ENCODE data around the gene AP2B1.

The AP2B1 gene

DNA sequence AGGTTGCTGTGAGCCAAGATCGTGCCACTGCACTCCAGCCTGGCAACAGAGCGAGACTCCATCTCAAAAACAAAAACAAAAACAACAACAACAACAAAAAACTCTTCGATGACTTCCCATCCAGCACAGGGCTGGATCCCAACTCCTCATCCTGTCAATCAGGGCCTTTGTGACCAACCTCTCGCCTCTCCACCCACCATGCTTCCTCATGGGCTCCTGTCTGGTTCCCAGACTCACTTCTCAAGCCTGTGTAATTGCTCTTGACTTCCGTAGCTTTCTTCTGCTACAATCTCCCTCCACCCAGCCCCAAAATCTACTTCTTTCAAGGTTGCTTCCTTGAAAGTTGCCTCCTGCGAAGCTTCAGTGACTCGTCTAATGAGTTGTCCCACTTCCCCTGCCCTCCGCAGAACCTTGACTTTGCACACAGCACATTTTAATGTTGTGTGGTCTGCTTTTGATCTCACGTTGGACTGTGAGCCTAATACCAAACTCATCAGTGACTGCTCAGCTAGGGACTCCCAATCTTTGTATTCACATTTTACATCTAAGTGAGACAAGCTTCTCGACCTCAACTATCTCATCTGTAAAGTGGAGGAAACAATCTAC, 143.4 kb downstream of the AP2B1 start:
- DNase-seq (ENCODE audit: low spot score): no peak

DNA sequence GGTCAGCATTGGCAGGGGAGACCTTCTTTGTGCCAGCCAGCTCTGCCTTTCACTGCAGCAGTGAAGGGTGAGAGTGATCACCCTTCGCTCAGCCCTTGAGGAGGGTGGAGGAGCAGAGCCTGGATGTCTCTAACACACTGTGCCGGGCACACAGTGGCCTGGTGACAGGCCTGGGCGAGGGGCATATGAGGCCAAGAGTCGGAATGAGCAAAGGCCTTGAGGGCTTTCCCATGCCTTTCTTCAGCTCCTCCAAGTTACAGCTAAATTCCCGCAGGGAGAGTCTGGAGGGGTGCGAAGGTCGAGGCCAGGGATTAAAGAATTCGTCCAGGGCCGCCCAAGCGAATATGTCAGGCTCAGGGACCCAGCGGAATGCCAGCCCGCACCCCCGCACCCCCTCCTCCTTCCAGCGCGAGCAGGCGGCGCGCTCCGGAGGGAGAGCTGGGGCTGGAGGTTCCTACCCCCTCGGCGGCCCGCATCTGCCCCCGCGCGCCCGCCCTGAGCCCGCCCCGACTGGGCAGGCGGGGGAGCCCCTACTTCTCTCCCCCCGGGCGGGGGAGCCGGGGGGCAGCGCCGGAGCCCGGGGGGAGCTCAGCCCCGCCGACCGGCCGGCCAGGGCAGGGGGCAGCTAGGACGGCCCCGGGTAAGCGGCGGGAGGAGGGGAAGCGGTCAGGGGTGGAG, 144.3 kb downstream of the AP2B1 start, which contains the start of gene RASL10B:
Gene RASL10B, plus strand, starts transcription at position 401 of the 678 bp plus-strand sequence. CDS start 3,546 bp downstream, outside the sequence.
- DNase-seq (ENCODE audit: low spot score): peak; percentile 63

DNA sequence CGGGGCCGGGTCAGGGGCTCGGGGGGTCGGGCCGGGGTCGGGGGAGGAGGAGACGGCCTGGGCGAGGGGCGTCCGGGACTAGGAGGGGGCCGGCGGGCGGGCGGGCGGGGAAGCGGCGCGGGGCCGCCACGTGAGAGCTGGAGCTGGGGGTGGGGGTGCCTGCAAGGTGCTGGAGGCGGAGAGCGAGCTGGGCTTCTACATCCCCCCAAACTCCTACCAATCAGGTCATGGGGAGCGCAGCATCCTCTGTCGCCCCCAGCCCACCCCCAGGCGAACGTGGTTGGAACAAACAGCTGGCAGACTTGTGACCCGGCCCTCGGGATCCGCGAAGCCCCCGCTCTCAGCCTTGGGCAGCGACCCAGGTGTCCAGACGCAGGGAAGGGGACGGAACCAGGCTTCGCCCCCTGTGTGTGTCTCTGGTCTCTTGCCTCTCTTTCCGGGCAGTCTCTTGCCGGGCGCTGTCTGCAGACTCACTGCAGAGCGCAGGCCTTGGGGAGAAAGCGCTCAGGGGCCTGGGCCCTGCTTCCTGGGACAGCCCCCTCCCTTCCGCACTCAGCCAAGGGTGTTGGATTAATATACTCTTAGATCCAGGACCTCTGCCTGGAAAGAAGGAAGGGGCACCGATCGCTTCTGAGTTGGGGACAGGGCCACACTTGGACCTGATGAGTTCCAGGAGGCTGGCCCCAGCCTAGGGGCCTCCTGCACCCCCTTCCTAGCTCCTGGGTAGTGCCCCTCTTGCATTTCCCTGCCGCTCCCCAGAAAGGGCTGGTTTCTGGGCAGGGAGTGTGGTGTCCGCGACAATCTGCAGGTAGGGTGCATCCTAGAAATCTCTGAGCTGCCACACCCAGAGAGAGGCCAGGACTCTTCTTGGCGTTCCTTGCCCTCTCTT, 145.0 kb downstream of the AP2B1 start:
- DNase-seq (ENCODE audit: low spot score): no peak

DNA sequence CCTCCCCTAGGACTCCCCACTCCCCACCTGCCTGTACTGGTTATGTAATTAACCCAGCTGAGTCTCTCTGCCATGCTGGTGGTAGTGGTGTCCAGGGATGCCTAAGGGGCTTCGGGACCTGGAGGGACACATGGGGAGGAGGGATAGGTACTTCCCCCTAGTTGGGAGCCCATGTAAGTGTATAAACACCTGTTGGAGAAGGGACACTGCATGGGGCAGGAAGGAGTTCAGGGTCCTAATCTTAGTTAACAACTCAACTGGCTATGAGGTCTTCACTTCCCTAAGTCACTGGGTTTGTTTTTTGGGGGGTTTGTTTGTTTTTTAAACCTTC, 145.6 kb downstream of the AP2B1 start:
- DNase-seq (ENCODE audit: low spot score): no peak

DNA sequence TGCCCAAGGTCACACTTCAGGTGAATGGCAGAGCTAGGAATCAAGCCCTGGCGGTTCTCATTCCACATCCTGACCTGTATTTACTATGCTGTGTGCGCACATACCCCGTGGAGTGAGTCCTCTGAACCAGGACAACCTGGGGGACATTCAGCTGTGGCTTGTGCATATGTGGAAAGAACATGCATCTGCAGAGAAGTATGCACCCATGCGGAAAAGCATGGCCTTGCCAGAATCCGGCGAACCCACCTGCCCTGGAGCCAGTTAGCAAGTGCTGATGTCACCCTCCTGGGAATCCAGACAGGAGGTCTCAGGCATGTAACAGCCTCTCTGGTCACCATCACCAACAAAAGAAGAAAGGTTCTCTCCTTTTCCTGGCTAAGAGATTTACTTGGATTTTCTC, 146.2 kb downstream of the AP2B1 start:
- no peak for DNase-seq (ENCODE audit: low spot score)

DNA sequence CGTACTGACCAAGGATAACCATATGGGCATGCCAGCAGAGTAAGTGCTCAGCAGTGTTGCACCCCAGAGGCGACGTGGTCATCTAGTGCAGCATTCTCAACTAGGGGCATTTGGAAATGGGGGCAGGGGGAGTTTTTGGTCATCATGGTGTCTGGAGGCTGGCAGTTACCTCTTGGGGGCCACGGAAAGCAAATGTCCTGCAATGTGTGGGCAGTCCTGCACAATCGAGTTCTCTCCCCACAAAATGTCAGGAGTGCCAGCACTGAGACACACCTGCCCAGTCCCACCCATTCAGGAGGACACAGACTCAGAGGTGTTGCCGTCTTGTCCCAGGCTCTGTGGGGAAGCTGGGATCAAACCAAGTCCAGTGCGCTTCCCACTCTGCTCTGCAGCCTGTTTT, 147.3 kb downstream of the AP2B1 start:
- DNase-seq (ENCODE audit: low spot score): no peak

DNA sequence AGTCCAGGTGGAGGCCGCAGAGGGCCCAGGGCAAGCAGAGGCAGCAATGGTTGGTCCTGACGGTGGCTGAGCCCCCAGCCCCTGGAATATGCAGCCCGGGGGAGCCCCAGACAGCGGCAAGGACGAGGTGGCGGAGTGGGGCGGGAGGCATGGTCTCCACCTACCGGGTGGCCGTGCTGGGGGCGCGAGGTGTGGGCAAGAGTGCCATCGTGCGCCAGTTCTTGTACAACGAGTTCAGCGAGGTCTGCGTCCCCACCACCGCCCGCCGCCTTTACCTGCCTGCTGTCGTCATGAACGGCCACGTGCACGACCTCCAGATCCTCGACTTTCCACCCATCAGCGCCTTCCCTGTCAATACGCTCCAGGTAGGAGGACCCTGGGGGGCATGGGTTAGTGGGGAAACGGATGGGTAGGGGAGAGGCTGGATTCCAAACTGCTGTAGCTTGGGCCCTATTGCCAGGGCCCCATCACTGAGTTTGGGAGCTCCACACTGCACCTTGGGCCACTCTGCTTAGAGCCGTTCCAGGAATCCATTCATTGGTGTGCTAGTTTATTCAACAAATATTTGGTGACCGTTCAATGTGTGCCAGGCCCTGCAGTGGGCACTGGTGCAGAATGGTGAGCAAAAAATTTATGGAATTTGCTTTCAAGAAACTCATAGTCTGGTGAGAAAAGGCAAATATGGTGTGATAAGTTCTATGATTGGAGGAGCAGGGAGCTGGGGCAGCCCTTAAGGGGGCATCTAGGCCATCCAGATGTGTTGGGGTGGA, 148.1 kb downstream of the AP2B1 start:
- DNase-seq (ENCODE audit: low spot score): no peak

DNA sequence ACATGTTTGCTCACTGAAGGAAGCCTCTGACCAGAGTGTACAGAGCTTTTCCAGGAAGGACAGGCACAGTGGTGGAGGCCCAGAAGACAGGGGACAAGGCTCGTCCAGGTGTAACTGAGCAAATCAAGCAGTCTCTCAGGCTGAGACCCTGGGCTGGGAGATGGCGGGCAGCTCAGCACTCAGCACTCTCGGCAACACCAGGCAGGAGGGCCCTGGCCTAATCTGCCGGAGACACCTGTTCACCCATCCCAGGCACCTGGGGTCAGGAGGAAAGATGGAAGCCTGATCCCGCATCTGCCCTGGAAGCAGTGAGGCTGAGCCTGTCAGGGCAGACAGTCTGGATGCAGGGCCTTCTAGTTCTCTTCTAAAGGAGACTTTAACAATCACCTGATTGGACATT, 149.1 kb downstream of the AP2B1 start:
- no peak for DNase-seq (ENCODE audit: low spot score)

DNA sequence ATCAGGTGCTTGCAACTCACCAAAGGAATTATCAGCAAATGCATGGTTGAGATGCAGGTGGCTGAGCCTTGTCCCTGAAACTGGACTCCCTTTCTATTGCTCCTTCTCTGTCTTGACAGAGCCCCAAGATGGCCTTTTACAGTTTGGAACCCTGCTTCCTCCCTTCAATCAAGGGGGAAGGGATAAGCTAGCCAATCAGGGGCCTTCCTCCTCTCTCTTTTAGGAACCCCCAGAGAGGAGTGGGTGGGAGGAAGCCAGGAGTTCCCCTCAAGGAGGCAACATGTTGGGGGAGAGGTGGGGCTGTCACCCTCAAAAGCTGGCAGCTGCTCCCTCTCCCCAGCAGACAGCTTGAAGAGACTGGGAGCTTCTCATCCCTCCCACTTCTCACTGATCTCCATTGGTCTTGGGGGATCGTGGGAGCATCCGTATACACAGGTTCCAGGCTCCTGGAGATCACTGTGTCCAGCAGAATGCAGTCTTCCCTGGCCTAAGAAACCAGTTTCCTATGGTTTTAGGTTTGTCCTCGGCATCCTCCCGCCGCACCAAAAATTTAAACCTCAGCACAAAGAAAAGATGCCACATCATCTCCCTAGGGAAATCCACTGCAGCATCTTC, 151.5 kb downstream of the AP2B1 start:
- no peak for DNase-seq (ENCODE audit: low spot score)

DNA sequence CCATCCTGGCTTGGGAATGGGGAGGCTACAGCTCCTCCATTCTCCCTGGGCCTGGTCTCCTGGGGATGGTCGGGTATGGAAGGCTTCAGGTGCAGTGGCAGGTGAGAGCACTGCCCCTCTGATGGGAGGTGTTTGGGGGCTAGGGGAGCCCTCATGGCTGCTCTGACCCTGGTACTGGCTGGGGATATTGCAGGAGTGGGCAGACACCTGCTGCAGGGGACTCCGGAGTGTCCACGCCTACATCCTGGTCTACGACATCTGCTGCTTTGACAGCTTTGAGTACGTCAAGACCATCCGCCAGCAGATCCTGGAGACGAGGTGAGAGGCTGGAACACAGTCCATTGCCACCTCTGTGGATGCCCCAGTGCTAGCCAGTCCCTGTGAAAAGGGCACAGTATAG, 153.1 kb downstream of the AP2B1 start:
- DNase-seq (ENCODE audit: low spot score): no peak

DNA sequence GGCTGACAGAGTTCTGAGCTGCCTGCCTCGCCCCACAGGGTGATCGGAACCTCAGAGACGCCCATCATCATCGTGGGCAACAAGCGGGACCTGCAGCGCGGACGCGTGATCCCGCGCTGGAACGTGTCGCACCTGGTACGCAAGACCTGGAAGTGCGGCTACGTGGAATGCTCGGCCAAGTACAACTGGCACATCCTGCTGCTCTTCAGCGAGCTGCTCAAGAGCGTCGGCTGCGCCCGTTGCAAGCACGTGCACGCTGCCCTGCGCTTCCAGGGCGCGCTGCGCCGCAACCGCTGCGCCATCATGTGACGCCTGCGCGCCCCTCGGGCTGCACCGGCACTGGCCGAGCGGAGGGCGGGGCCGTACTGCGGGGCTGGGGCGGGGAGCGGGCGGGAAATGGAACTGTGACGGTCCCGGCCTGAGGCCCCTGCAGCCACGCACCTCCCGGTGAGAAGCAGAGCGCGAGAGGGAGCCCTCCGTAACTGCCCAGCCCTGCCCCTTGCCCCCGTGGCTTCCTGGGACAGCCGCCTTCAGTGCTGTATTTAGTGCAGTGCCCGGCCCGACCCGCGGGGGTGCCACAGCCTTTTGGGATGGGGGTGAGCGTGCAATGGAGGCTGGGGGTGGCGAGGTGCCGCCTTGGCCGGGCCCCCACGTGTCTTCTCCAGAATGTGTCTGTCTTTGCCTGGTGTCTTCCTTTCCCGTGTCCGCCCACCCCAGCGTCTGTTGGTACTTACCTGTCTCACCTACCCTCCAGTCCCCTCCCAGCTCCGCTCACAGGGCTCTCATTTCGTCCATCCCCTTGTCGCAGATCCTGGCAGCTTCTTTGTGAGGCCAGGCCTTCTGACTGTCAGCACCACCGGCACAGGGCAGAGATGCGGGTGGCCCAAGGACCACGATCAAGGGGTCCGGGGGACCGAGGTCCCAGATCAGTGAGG, 154.1 kb downstream of the AP2B1 start:
- no peak for DNase-seq (ENCODE audit: low spot score)

DNA sequence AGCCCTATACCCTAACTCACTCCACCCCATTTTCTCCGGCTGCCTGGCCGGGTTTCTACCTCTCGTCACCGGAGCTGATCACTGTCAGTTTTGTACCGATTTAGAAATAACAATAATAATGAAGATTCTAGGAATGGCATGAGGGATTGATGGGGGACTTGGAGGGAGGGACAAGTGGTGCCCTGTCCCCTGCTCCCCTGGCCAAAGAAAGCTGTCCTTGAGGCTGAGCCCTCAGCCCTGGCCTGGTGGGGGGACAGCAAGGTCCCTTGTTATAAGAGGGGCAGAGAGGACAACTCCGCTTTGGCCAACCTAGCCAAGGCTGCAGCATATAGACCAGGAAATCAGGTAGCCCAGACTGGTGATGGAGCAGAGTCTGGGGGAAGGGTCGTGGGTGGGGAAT, 155.4 kb downstream of the AP2B1 start:
- DNase-seq (ENCODE audit: low spot score): no peak

DNA sequence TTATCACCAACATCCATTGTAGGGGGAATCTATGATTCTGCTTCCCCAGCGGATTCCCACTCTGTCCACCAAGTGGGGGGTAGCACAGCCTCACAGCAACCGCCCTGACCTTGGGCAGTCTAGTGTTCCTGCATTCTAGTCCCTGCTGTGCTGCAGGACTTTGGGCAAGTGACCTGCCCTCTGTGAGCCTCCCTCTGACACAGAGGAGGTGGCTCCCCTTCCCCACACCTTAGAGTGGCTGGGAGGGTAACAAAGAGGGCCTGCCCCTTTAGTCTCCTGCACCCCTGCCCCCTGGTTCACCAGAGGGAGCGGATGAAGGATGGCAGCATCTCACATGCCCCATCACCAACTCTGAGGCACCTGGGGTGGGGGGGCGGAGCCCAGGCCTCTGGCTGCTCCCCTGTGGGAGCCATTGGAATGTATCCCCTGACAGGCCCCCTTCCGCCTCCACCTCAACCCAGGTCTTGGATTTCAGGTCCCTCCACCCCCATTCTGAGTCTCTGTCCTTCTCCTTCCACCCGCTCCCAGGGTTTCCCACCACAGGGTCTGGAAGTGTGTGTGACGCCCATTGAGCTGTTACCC, 155.9 kb downstream of the AP2B1 start:
- DNase-seq (ENCODE audit: low spot score): no peak

DNA sequence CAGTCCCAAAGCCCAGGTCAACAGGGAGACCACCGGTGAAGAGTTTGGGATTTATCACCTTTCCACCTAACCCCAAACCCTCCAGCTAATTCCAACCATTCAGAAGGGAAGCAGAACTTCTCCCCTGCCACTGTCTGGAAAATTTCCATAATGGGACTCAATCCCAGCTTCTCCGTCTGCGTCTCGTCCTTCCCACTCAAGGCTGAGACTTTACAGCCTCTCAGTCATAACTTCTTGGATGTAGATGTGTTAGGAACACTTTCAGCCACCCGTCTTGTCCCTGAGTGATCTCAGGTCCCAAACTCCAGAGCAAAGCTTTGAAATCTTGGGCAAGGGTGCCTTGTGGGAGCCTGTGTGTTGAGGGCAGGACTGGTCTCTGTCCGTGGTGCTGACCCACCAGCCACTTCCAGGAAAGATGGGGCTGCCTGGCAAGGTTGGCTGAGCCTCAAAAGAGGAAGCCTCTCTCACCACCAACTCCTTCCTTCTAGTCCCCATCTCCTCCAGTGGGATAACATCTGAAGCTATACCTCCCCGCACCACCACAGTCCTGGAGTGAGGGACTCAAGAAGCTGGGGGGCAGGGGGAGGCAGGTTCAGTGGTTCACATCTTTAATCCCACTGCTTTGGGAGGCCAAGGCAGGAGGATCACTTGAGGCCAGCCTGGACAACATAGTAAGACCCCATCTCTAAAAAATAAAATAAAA, 156.7 kb downstream of the AP2B1 start:
- DNase-seq (ENCODE audit: low spot score): peak; percentile 35

DNA sequence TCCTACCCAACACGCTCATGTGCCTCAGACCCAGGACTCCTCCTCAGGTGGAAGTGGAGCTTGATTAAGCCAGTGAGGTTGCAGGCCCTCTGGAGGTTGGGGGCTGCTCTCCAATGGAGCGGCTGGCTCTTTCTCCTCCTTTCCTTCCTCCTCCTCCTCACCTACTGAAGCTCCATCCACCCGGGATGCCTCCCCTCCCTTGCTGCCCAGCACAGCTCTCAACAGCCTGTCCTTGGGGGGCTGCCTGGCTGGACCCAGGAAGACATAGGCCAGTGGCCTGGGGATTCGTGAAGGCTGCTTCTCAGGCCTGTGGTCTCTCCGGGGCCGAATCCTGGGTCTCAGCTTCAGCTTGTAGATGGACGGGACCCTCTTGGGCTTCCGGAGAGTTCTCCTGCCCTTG, 157.7 kb downstream of the AP2B1 start:
- DNase-seq (ENCODE audit: low spot score): no peak

DNA sequence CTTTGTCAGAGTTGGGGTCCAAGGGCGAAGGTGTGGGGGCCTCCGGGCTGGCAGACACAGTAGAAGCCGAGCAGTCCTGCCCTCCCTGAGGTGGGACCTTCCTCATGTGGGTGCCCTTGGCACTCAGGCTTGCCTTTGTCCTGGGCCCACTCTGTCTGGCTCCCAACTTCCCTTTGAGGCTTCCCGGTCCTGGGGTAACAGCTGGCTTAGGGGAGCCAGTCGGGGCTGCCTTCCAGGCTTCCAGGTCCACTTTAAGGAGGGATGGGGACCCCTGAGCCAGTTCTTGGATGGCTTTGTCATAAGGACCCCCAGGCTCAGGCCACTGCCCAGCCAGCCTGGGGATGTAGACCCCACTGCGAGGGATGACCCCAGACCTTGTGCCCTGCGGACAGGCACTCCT, 158.1 kb downstream of the AP2B1 start:
- DNase-seq (ENCODE audit: low spot score): no peak

DNA sequence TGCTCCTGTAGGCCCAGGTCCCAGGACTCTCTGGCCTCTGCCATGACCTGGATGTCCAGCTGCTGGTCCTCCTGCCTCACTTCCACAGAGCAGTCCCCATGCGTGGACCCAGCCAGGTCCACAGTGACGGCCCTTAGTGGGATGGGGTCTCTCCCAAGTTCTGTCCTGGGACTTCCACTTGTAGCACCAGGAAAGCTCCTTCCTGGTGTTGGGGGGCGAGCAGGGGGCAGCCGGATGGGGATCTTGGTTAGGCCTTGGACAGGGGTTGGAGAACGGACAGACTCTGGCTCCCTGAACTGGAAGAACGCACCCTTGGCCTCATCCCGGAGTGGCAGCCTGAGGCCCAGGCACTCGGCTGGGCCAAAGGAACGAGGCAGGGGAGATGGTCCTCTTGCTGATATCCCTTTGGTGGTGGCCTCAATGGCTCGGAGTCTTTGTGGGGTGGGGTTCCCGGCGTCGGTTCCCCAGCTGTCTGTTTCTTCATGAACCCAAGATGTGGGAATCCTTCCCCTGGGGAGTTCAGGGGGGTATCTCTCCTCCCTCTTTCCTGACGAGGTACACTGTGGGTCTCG, 158.7 kb downstream of the AP2B1 start:
- DNase-seq (ENCODE audit: low spot score): no peak

DNA sequence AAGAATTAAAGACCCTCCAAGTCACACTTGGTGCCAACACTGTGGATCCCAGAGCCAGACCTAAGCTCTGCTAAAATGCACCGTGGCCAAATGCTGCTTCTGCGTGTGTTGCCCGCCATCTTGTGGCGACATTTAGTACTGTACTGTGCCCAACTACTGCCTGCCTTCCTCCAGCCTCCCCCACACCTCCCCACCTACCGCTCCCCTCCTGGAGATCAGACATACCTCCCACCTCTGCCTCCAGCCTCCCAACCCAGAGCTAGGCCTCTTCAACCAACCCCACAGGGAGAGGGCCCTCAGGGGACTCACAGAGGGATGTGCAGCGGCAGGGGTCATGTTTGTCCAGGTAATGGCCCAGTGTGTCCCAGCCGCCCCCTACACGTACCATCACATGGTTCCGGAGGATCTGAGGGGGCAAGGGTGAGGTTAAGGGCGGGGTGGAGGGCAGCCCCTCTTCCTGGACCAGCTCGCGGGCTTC, 160.5 kb downstream of the AP2B1 start:
- peak; percentile 76 for DNase-seq (ENCODE audit: low spot score)

DNA sequence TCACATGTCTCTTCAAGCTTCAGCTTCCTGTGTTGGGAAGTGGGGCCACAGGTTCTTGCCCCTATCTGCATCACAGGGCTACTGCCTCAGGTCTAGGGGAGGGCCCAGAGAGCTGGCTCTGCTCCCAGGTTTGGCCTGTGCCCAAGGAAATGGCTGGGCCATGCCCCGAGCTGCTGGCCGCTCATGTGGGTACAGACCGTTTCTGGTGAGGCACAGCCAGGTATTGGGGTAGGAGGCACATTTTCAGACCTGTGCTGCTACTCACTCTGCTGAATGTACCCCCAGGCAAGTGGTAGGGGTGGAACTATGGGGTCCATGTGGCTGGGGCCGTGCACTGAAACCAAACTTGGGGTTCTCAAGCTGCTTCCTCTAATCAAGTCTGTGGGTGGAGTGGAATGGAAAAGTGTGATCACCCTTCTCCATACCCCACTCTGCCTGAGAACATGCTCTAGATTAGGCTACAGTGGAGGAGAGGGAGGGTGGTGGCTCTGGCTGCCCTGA, 161.3 kb downstream of the AP2B1 start:
- DNase-seq (ENCODE audit: low spot score): no peak
